Suprapubic skin (tissue), 4 donors: ENCODE results near the gene PLA2R1. TPM values are rescaled to one million over a fixed set of nuclear protein-coding genes. Genes with fewer than 3 reads are reported as not detected.

Source experiments
- DNase-seq, 2 donors: peaks; one replicate each; pipeline ENCODE4 v3.0.0-alpha.2; 2019; ENCODE audit warnings: low spot score in 2 of 2
- H3K27ac ChIP-seq: fragments of 200-600 bp; sonication (generic); one replicate; pipeline ENCODE4 v1.5.1; 2019
- H3K27me3 ChIP-seq: fragments of 200-600 bp; sonication (generic); one replicate; pipeline ENCODE4 v1.5.1; 2019
- H3K36me3 ChIP-seq: fragments of 200-600 bp; sonication (generic); one replicate; pipeline ENCODE4 v1.5.1; 2019
- H3K4me1 ChIP-seq: fragments of 200-600 bp; sonication (generic); one replicate; pipeline ENCODE4 v1.5.1; 2019
- H3K4me3 ChIP-seq: fragments of 200-600 bp; sonication (generic); one replicate; pipeline ENCODE4 v1.5.1; 2019; ENCODE audit warnings: mild to moderate bottlenecking
- H3K9me3 ChIP-seq: fragments of 200-600 bp; sonication (generic); one replicate; pipeline ENCODE4 v1.5.1; 2019
- CTCF ChIP-seq, 2 donors: fragments of 200-600 bp in 1 of 2; fragments of 450-650 bp in 1 of 2; sonication (generic) in 1 of 2; IDR thresholded peaks; one replicate each; pipeline ENCODE4 v1.5.1; 2016 to 2019; ENCODE audit warnings: antibody characterized with exemption in 2 of 2, mild to moderate bottlenecking in 1 of 2, moderate library complexity in 1 of 2
- EP300 ChIP-seq: sonication (generic); formaldehyde crosslinking; IDR thresholded peaks from one replicate; pipeline ENCODE4 v1.6.1; 2017; ENCODE audit warnings: antibody characterized with exemption
- POLR2A ChIP-seq, 2 donors: fragments of 450-650 bp; IDR thresholded peaks; one replicate each; pipeline ENCODE4 v1.6.1; 2017; ENCODE audit warnings: antibody characterized with exemption in 2 of 2, mild to moderate bottlenecking in 2 of 2, moderate library complexity in 2 of 2
- POLR2AphosphoS5 ChIP-seq, 3 donors: sonication (generic); formaldehyde crosslinking; IDR thresholded peaks; one replicate each; pipeline ENCODE4 v1.6.1; 2017; ENCODE audit warnings: antibody characterized with exemption in 3 of 3
- WGBS: methylation state at CpG from one replicate; pipeline ENCODE4 v1.1.5; 2018; 5-methylcytosine and 5-hydroxymethylcytosine counted together
- total RNA-seq, 4 donors: library from RNA; depleted of rRNA; stranded (reverse); fragments of >200 nt; gene quantifications; one replicate each; pipeline ENCODE4 v1.1.0, GENCODE V29; 2016

The PLA2R1 gene
- total RNA-seq, 4 donors from 2014 or later, result 31.3 to 68.8 (median 40.8) TPM

GRCh38 chr2:159897720-159898119, 164.7 kb downstream of the PLA2R1 start:
- Histone ChIP-seq H3K27ac (no peak overlapping the region), H3K27me3 (no peaks in the 10 kb centered on the region), H3K4me1 (no peaks in the 10 kb centered on the region), H3K4me3 (no peak overlapping the region), H3K36me3 (no peaks in the 10 kb centered on the region), H3K9me3 (no peaks in the 10 kb centered on the region)
- 84% methylated on average over 5 of the region's 5 CpGs for WGBS
- TF ChIP-seq POLR2AphosphoS5 (IDR thresholded peaks at IDR 0.05) (no peak), POLR2A (IDR thresholded peaks at IDR 0.05) (no peak), CTCF (IDR thresholded peaks at IDR 0.05) (no peak), EP300 (no peak)
- no peak for DNase-seq

GRCh38 chr2:159897081-159897480, 165.3 kb downstream of the PLA2R1 start:
- no peak overlapping the region for H3K27ac ChIP-seq
- H3K4me1 ChIP-seq, result no peaks in the 10 kb centered on the region
- no peak for DNase-seq
- no peaks in the 10 kb centered on the region for H3K27me3 ChIP-seq
- no peak overlapping the region for H3K4me3 ChIP-seq
- no peaks in the 10 kb centered on the region for H3K36me3 ChIP-seq
- TF ChIP-seq POLR2AphosphoS5 (IDR thresholded peaks at IDR 0.05) (no peak), CTCF (IDR thresholded peaks at IDR 0.05) (no peak), POLR2A (IDR thresholded peaks at IDR 0.05) (no peak), EP300 (no peak)
- no peaks in the 10 kb centered on the region for H3K9me3 ChIP-seq
- WGBS, result 74% methylated on average over 1 of the region's 1 CpG

GRCh38 chr2:159895258-159896065, 167.0 kb downstream of the PLA2R1 start:
- Histone ChIP-seq H3K36me3 (no peaks in the 10 kb centered on the region), H3K27me3 (no peaks in the 10 kb centered on the region), H3K27ac (no peak overlapping the region), H3K4me3 (no peak overlapping the region), H3K9me3 (no peaks in the 10 kb centered on the region), H3K4me1 (no peaks in the 10 kb centered on the region)
- DNase-seq, result no peak
- TF ChIP-seq POLR2AphosphoS5 (IDR thresholded peaks at IDR 0.05) (no peak), EP300 (no peak), CTCF (IDR thresholded peaks at IDR 0.05) (no peak), POLR2A (IDR thresholded peaks at IDR 0.05) (no peak)
- 64% methylated on average over 4 of the region's 4 CpGs for WGBS

GRCh38 chr2:159894145-159894838, 168.1 kb downstream of the PLA2R1 start:
- H3K9me3 ChIP-seq, result no peaks in the 10 kb centered on the region
- no peaks in the 10 kb centered on the region for H3K27me3 ChIP-seq
- no peaks in the 10 kb centered on the region for H3K36me3 ChIP-seq
- H3K4me3 ChIP-seq, result no peak overlapping the region
- TF ChIP-seq EP300, result no peak
- TF ChIP-seq POLR2AphosphoS5 (IDR thresholded peaks at IDR 0.05), result no peak
- no peak for TF ChIP-seq CTCF (IDR thresholded peaks at IDR 0.05)
- no peak for TF ChIP-seq POLR2A (IDR thresholded peaks at IDR 0.05)
- WGBS, result 79% methylated on average over 8 of the region's 8 CpGs
- no peak overlapping the region for H3K27ac ChIP-seq
- no peaks in the 10 kb centered on the region for H3K4me1 ChIP-seq
- DNase-seq, result no peak
